K562 (cell line): ENCODE data around the gene NEUROG3. TPM values are rescaled to one million over a fixed set of nuclear protein-coding genes. Genes with fewer than 3 reads are reported as not detected.

Experiments
- ATAC-seq: fragments of 200-7000 bp; cut with Tn5 transposase; 3 replicates; pipeline ENCODE4 v1.9.1; 2020; ENCODE audit warnings: moderate library complexity
- BruUV-seq: library from RNA; stranded (reverse); fragments of 400-500 nt; replicated peaks from 2 replicates; lab custom pipeline; 2021; lab: Mats Ljungman, UMichigan
- CTCF ChIA-PET: fragments of 300-600 bp; formaldehyde crosslinking; extraction: SDS; loops from one replicate; lab custom pipeline; 2021; ENCODE audit warnings: low intra/inter-chr PET ratio; lab: Yijun Ruan, JAX
- POLR2A ChIA-PET: fragments of 300-600, 350-650 bp; sonication (Branson Sonifier 250); formaldehyde crosslinking; extraction: SDS; loops from one replicate; lab custom pipeline; 2021; ENCODE audit warnings: antibody characterized with exemption, inconsistent platforms; lab: Yijun Ruan, JAX
- DNase-seq, 4 experiments: peaks; one replicate each; pipeline versions ENCODE4 v3.0.0 to v3.0.0-alpha.2; 2011 to 2018; ENCODE audit warnings: low spot score in 3 of 4, mixed read lengths in 3 of 4; ENCODE audit errors: extremely low read depth in 1 of 4
- FAIRE-seq: peaks from 2 replicates; lab custom pipeline; 2011; peaks lifted over from hg19 to GRCh38; lab: Jason Lieb, UNC
- H2AFZ ChIP-seq: 2 replicates; pipeline ENCODE4 v1.6.0; 2011; ENCODE audit warnings: low read depth, low read length, control low read depth, inconsistent platforms
- H3K27ac ChIP-seq: fragments of 200-600 bp; 3 replicates; pipeline ENCODE4 v1.8.0; 2011; ENCODE audit warnings: low read depth, mild to moderate bottlenecking, control low read depth, inconsistent platforms, low read length, moderate library complexity, mixed read lengths; ENCODE audit errors: extremely low read depth
- H3K27me3 ChIP-seq, 2 experiments: fragments of 300-600 bp in 1 of 2; 2 replicates in 1 of 2; 3 replicates in 1 of 2; pipeline versions ENCODE4 v1.6.0 to v1.8.0; 2011; ENCODE audit warnings: inconsistent platforms in 2 of 2, low read length in 2 of 2, mild to moderate bottlenecking in 1 of 2, mixed read lengths in 1 of 2, moderate library complexity in 1 of 2; ENCODE audit not compliant: control insufficient read depth in 2 of 2, insufficient read depth in 2 of 2
- H3K36me3 ChIP-seq: fragments of 300-600 bp; 3 replicates; pipeline ENCODE4 v1.8.0; 2011; ENCODE audit warnings: mild to moderate bottlenecking, low read length, inconsistent platforms; ENCODE audit not compliant: control insufficient read depth, insufficient read depth
- H3K4me1 ChIP-seq, 2 experiments: fragments of 200-600 bp in 1 of 2; replicated peaks in 1 of 2; 2 replicates in 1 of 2; 3 replicates in 1 of 2; pipeline versions ENCODE4 v1.5.1 to v1.8.0; 2011; ENCODE audit warnings: inconsistent platforms in 2 of 2, low read length in 2 of 2, mild to moderate bottlenecking in 1 of 2, mixed read lengths in 1 of 2, moderate library complexity in 1 of 2; ENCODE audit not compliant: control insufficient read depth in 2 of 2, insufficient read depth in 2 of 2
- H3K4me2 ChIP-seq: 2 replicates; pipeline ENCODE4 v1.6.1; 2011; ENCODE audit warnings: low read length, control low read depth, inconsistent platforms, mixed read lengths; ENCODE audit not compliant: insufficient read depth
- H3K4me3 ChIP-seq: fragments of 200-600 bp; sonication (generic), shearing (Covaris generic); 2 replicates; pipeline ENCODE4 v1.5.1; 2016; ENCODE audit warnings: control low read depth, inconsistent platforms
- H3K79me2 ChIP-seq: fragments of 200-600 bp; 3 replicates; pipeline ENCODE4 v1.8.0; 2011; ENCODE audit warnings: low read length, inconsistent platforms; ENCODE audit not compliant: control insufficient read depth, insufficient read depth
- H3K9ac ChIP-seq, 2 experiments: 2 replicates each; pipeline versions ENCODE4 v1.6.0 to v1.6.1; 2011; ENCODE audit warnings: low read depth in 2 of 2, low read length in 2 of 2, control low read depth in 1 of 2, inconsistent platforms in 1 of 2, mild to moderate bottlenecking in 1 of 2, mixed read lengths in 1 of 2; ENCODE audit not compliant: insufficient read depth in 1 of 2
- H3K9me1 ChIP-seq: one replicate; pipeline ENCODE4 v1.6.0; 2011; ENCODE audit warnings: inconsistent platforms, mild to moderate bottlenecking, low read length, moderate library complexity; ENCODE audit not compliant: control insufficient read depth, insufficient read depth
- H3K9me3 ChIP-seq: replicated peaks from 2 replicates; pipeline ENCODE4 v1.5.1; 2011; ENCODE audit warnings: low read depth, low read length, inconsistent platforms; ENCODE audit not compliant: control insufficient read depth, insufficient read depth
- H4K20me1 ChIP-seq: replicated peaks from 2 replicates; pipeline ENCODE4 v1.6.1; 2011; ENCODE audit warnings: low read length, inconsistent platforms, mixed read lengths; ENCODE audit not compliant: control insufficient read depth, insufficient read depth
- CBX1 ChIP-seq: sonication (generic); IDR thresholded peaks from 2 replicates; pipeline ENCODE4 v1.6.1; 2016; ENCODE audit warnings: antibody characterized with exemption, low read depth, mild to moderate bottlenecking
- LARP7 ChIP-seq: fragments of 450-650 bp; IDR thresholded peaks from 2 replicates; pipeline ENCODE4 v1.6.1; 2016
- NCOA4 ChIP-seq: fragments of 450-650 bp; IDR thresholded peaks from 2 replicates; pipeline ENCODE4 v1.6.1; 2018; ENCODE audit warnings: mild to moderate bottlenecking; ENCODE audit not compliant: partially characterized antibody
- ZNF239 ChIP-seq: fragments of 250-450 bp; sonication (Bioruptor Pico); IDR thresholded peaks from 2 replicates; pipeline ENCODE4 v1.4.0; 2020; ENCODE audit warnings: mild to moderate bottlenecking
- ZNF384 ChIP-seq: IDR thresholded peaks from 2 replicates; pipeline ENCODE4 v1.6.1; 2012; ENCODE audit warnings: low read depth, low read length, improper control_type of control experiment
- WGBS: fragments of 100-300 bp; shearing (Covaris generic); methylation state at CpG from one replicate; pipeline ENCODE4 v1.1.6; 2016; ENCODE audit warnings: low coverage, mixed read lengths; ENCODE audit not compliant: insufficient coverage; ENCODE audit errors: missing lambda C conversion rate; 5-methylcytosine and 5-hydroxymethylcytosine counted together
- in situ Hi-C: fragments of 300-500 bp; cut with MboI; formaldehyde crosslinking; loops from 4 replicates; pipeline ENCODE4 v1.15.0; 2018; ENCODE audit warnings: inconsistent platforms, mixed read lengths
- intact Hi-C: fragments of 100-400 bp; cut with micrococcal nuclease; formaldehyde crosslinking; loops from 2 replicates; pipeline ENCODE4 v1.14.2; 2022
- polyA plus RNA-seq, 8 experiments: library from polyadenylated mRNA; depleted of rRNA in 4 of 8; stranded (reverse) in 5 of 8; unstranded in 3 of 8; fragments of >200 nt; fragmentation: Nextera tagmentation in 2 of 8; fragmentation: Illumina TruSeq in 1 of 8; extraction: Ambion mirVana in 2 of 8; extraction: Trizol in 1 of 8; gene quantifications; 2 replicates each; pipeline versions ENCODE4 v1.2.1 to v1.2.3, GENCODE V29; 2011 to 2014; ENCODE audit warnings: inconsistent platforms in 1 of 8, missing spikeins in 1 of 8
- total RNA-seq, 7 experiments: library from RNA; depleted of rRNA in 6 of 7; stranded (reverse); fragments of >200 nt in 6 of 7; fragmentation: Illumina TruSeq in 2 of 7; extraction: Trizol in 2 of 7; gene quantifications; 2 replicates each; pipeline versions ENCODE4 v1.2.1 to v1.2.3, GENCODE V29; 2011 to 2021; ENCODE audit warnings: low replicate concordance in 1 of 7

Gene NEUROG3
- total and polyA plus RNA-seq, 9 of the 15 experiments (the other 6 are each of a cell fraction or from before 2014, with no cell fraction given), result not detected

GRCh38 chr10:69527961-69528360, 45.3 kb downstream of the NEUROG3 start:
- Histone ChIP-seq H3K4me3 (no peak overlapping the region), H3K4me1 (no peaks in the 10 kb centered on the region), H3K27me3 (peaks cover 0 to 20% of the 10 kb centered on the region in 2 experiments; a peak in 2 of 5 replicates), H2AFZ (no peak overlapping the region), H4K20me1 (no peaks in the 10 kb centered on the region), H3K27ac (no peak overlapping the region), H3K79me2 (no peaks in the 10 kb centered on the region), H3K4me2 (no peak overlapping the region), H3K9me3 (no peaks in the 10 kb centered on the region), H3K9me1 (no peaks in the 10 kb centered on the region), H3K36me3 (no peaks in the 10 kb centered on the region), H3K9ac (no peak overlapping the region)
- ChIA-PET CTCF (no interaction called here), POLR2A (interaction anchor here (0.6 to 0.7 kb wide), 4 partner anchors 95 to 204 kb away, joined by 3 to 4 read pairs (median 3); no protein-coding TSS in a partner anchor)
- no TSS peak for BruUV-seq
- WGBS, result 0% methylated on average over 11 of the region's 11 CpGs
- FAIRE-seq (no peak), DNase-seq (no peak), ATAC-seq (no peak)
- in situ Hi-C loops (no loop called here), intact Hi-C loops (loop anchor here (10.0 kb wide), 1 partner anchor 387 kb away; no protein-coding TSS in a partner anchor)
- TF ChIP-seq CBX1, result no peak
- no peak for TF ChIP-seq ZNF384
- TF ChIP-seq LARP7, result no peak
- no peak for TF ChIP-seq ZNF239 (CRISPR knock-in tag)
- TF ChIP-seq NCOA4, result no peak

Other genes starting within 250 kb of the NEUROG3 start
- gene TACR2, start 156.5 kb downstream of the NEUROG3 start, total RNA-seq (2014; rRNA removed), result not detected in 2 replicates
- gene TACR2, start 156.5 kb downstream of the NEUROG3 start, total RNA-seq (2014; rRNA removed; fragmentation: Illumina TruSeq; extraction: Trizol), result not detected in 2 replicates
- gene TACR2, start 156.5 kb downstream of the NEUROG3 start, total RNA-seq (2015; rRNA removed; fragmentation: Illumina TruSeq; extraction: Trizol), result not detected in 2 replicates
- not detected in 2 replicates for gene TACR2, start 156.5 kb downstream of the NEUROG3 start, total RNA-seq (2021)
- not detected in 2 replicates for gene TACR2, start 156.5 kb downstream of the NEUROG3 start, polyA plus RNA-seq (2011; rRNA removed)
- gene TACR2, start 156.5 kb downstream of the NEUROG3 start, polyA plus RNA-seq (2014; fragmentation: Illumina TruSeq; extraction: Trizol), result not detected in 2 replicates
- gene TACR2, start 156.5 kb downstream of the NEUROG3 start, polyA plus RNA-seq (2014; fragmentation: Nextera tagmentation; extraction: Ambion mirVana), result not detected
- gene TACR2, start 156.5 kb downstream of the NEUROG3 start, polyA plus RNA-seq (2014; rRNA removed), result not detected in 2 replicates
- 0.78 and 1.0 TPM in 2 replicates for gene TSPAN15, start 122.0 kb downstream of the NEUROG3 start, total RNA-seq (2014; rRNA removed)
- gene TSPAN15, start 122.0 kb downstream of the NEUROG3 start, total RNA-seq (2014; rRNA removed; fragmentation: Illumina TruSeq; extraction: Trizol), result 0.33 and 0.35 TPM in 2 replicates
- 0.19 and 0.36 TPM in 2 replicates for gene TSPAN15, start 122.0 kb downstream of the NEUROG3 start, total RNA-seq (2015; rRNA removed; fragmentation: Illumina TruSeq; extraction: Trizol)
- gene TSPAN15, start 122.0 kb downstream of the NEUROG3 start, total RNA-seq (2021), result 0.53 and 0.83 TPM in 2 replicates
- 0.45 and 0.64 TPM in 2 replicates for gene TSPAN15, start 122.0 kb downstream of the NEUROG3 start, polyA plus RNA-seq (2011; rRNA removed)
- 0.26 and 0.45 TPM in 2 replicates for gene TSPAN15, start 122.0 kb downstream of the NEUROG3 start, polyA plus RNA-seq (2014; fragmentation: Illumina TruSeq; extraction: Trizol)
- not detected for gene TSPAN15, start 122.0 kb downstream of the NEUROG3 start, polyA plus RNA-seq (2014; fragmentation: Nextera tagmentation; extraction: Ambion mirVana)
- 0.36 and 1.2 TPM in 2 replicates for gene TSPAN15, start 122.0 kb downstream of the NEUROG3 start, polyA plus RNA-seq (2014; rRNA removed)
- gene FAM241B, start 56.8 kb upstream of the NEUROG3 start, total RNA-seq (2014; rRNA removed), result 2.5 and 3.8 TPM in 2 replicates
- gene FAM241B, start 56.8 kb upstream of the NEUROG3 start, total RNA-seq (2014; rRNA removed; fragmentation: Illumina TruSeq; extraction: Trizol), result 3.0 TPM in 2 replicates
- 2.5 and 3.1 TPM in 2 replicates for gene FAM241B, start 56.8 kb upstream of the NEUROG3 start, total RNA-seq (2015; rRNA removed; fragmentation: Illumina TruSeq; extraction: Trizol)
- 7.3 and 7.8 TPM in 2 replicates for gene FAM241B, start 56.8 kb upstream of the NEUROG3 start, total RNA-seq (2021)
- gene FAM241B, start 56.8 kb upstream of the NEUROG3 start, polyA plus RNA-seq (2011; rRNA removed), result 10.2 and 11.5 TPM in 2 replicates
- 5.6 and 6.3 TPM in 2 replicates for gene FAM241B, start 56.8 kb upstream of the NEUROG3 start, polyA plus RNA-seq (2014; fragmentation: Illumina TruSeq; extraction: Trizol)
- 1 to 10 TPM; 1.9 to 2.3 TPM for gene FAM241B, start 56.8 kb upstream of the NEUROG3 start, polyA plus RNA-seq (2014; fragmentation: Nextera tagmentation; extraction: Ambion mirVana)
- 9.5 and 11.1 TPM in 2 replicates for gene FAM241B, start 56.8 kb upstream of the NEUROG3 start, polyA plus RNA-seq (2014; rRNA removed)
- gene COL13A1, start 228.5 kb upstream of the NEUROG3 start, total RNA-seq (2014; rRNA removed), result not detected in 2 replicates
- not detected in 2 replicates for gene COL13A1, start 228.5 kb upstream of the NEUROG3 start, total RNA-seq (2014; rRNA removed; fragmentation: Illumina TruSeq; extraction: Trizol)
- gene COL13A1, start 228.5 kb upstream of the NEUROG3 start, total RNA-seq (2015; rRNA removed; fragmentation: Illumina TruSeq; extraction: Trizol), result not detected in 2 replicates
- gene COL13A1, start 228.5 kb upstream of the NEUROG3 start, total RNA-seq (2021), result not detected in 2 replicates
- not detected in 2 replicates for gene COL13A1, start 228.5 kb upstream of the NEUROG3 start, polyA plus RNA-seq (2011; rRNA removed)
- gene COL13A1, start 228.5 kb upstream of the NEUROG3 start, polyA plus RNA-seq (2014; fragmentation: Illumina TruSeq; extraction: Trizol), result not detected in 2 replicates
- gene COL13A1, start 228.5 kb upstream of the NEUROG3 start, polyA plus RNA-seq (2014; fragmentation: Nextera tagmentation; extraction: Ambion mirVana), result not detected
- gene COL13A1, start 228.5 kb upstream of the NEUROG3 start, polyA plus RNA-seq (2014; rRNA removed), result not detected in 2 replicates